Measurements from ENCODE around the gene EXOC6B. TPM values are rescaled to one million over a fixed set of nuclear protein-coding genes. Genes with fewer than 3 reads are reported as not detected.

Gene EXOC6B
- total RNA-seq, 2 donors from 2014 or later, result 10.4 to 11.6 TPM

- DNase-seq (no peak), ATAC-seq (replicated peaks in 1 of 2) (no peak)
- Mint-ChIP-seq H3K27ac (no peak overlapping the region), H3K9me3 (no peaks in the 10 kb centered on the region), H3K4me3 (no peak overlapping the region), H3K36me3 (ENCODE audit: insufficient read depth in 2 of 2) (no peaks in the 10 kb centered on the region), H3K4me1 (ENCODE audit: low read depth) (no peaks in the 10 kb centered on the region), H3K27me3 (ENCODE audit: low read depth) (no peaks in the 10 kb centered on the region)
Measured at GRCh38 chr2:72182547-72182946, 643.3 kb downstream of the EXOC6B start.

DNA sequence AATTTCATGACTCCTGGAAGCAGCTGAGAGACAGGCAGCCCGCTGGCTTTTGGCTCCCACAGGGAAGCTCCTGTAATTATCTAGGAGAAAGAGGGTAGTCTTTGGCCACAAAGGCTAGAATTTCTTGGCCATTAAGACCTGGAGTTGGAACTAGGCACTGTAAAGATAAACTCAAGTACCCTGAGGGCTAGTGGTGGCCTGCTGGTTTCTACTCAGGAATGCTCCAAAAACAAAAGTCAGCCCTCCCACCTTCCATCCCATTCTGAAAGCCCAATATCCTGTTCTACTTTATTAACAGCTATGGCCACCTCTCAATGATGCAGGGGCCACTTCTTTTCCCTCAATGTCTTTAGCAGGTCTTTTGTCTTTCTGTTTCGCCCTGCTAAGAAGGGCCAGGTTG, 644.2 kb downstream of the EXOC6B start:
- no peak overlapping the region for H3K27ac Mint-ChIP-seq
- no peaks in the 10 kb centered on the region for H3K36me3 Mint-ChIP-seq (ENCODE audit: insufficient read depth in 2 of 2)
- DNase-seq, result no peak

GRCh38 chr2:72180351-72180750, 645.5 kb downstream of the EXOC6B start:
- DNase-seq (no peak), ATAC-seq (replicated peaks in 1 of 2) (no peak)
- Mint-ChIP-seq H3K9me3 (no peaks in the 10 kb centered on the region), H3K4me3 (no peak overlapping the region), H3K4me1 (ENCODE audit: low read depth) (no peaks in the 10 kb centered on the region), H3K27me3 (ENCODE audit: low read depth) (no peaks in the 10 kb centered on the region), H3K36me3 (ENCODE audit: insufficient read depth in 2 of 2) (no peaks in the 10 kb centered on the region), H3K27ac (no peak overlapping the region)

More for the DNA sequence above, 644.2 kb downstream of the EXOC6B start:
- H3K27me3 Mint-ChIP-seq (ENCODE audit: low read depth), result no peaks in the 10 kb centered on the region
- ATAC-seq (replicated peaks in 1 of 2), result no peak
- H3K9me3 Mint-ChIP-seq, result no peaks in the 10 kb centered on the region
- no peaks in the 10 kb centered on the region for H3K4me1 Mint-ChIP-seq (ENCODE audit: low read depth)
- no peak overlapping the region for H3K4me3 Mint-ChIP-seq

DNA sequence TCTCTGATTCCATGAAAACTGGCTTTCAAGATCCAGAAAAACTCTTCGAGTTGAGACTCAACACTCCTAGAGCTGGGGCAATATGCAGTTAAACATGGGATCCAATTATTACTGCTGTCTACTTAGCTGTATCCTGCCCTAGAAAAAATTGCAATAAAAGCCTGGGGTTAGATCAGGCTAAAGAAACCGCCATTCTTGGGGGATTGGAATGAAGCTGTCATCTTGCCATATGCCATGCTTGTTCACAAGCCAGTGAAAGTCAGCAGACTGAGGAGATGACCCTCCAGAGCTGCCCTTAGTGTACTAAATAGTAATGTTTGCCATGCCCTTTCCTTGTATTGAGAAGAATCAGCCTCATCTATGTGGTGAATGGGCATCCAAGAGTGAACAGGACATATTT, 647.3 kb downstream of the EXOC6B start:
- no peak for ATAC-seq (replicated peaks in 1 of 2)
- H3K9me3 Mint-ChIP-seq, result no peaks in the 10 kb centered on the region
- DNase-seq, result no peak
- no peak overlapping the region for H3K27ac Mint-ChIP-seq
- H3K4me3 Mint-ChIP-seq, result no peak overlapping the region
- no peaks in the 10 kb centered on the region for H3K27me3 Mint-ChIP-seq (ENCODE audit: low read depth)
- H3K4me1 Mint-ChIP-seq (ENCODE audit: low read depth), result no peaks in the 10 kb centered on the region
- H3K36me3 Mint-ChIP-seq (ENCODE audit: insufficient read depth in 2 of 2), result peaks cover 0 to 1% of the 10 kb centered on the region in 2 donors

- ATAC-seq (replicated peaks in 1 of 2), result no peak
Measured at GRCh38 chr2:72176281-72176680, 649.6 kb downstream of the EXOC6B start.

DNA sequence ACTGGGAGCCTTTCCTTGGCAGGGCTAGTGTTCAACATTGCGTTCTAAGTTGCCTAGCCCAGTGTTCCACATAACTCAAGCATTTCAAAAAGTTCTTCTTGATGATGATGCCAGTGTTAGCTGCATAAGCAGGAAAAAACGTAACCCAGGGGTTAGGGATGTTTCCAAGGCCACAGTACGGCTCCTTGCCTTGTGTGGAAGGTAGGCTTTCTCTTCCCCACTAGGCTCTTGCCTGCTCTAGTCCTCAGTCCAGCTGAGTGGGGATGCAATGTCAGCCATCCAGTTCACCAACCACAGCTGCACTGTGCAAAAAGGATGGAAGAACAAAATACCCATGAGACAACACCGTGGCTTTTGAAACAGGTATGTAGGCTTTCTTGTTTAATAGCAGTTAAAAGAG, 650.2 kb downstream of the EXOC6B start:
- no peak overlapping the region for H3K27ac Mint-ChIP-seq

More at GRCh38 chr2:72176281-72176680, 649.6 kb downstream of the EXOC6B start:
- peaks cover 0 to 1% of the 10 kb centered on the region in 2 donors for H3K36me3 Mint-ChIP-seq (ENCODE audit: insufficient read depth in 2 of 2)
- H3K4me3 Mint-ChIP-seq, result no peak overlapping the region
- no peaks in the 10 kb centered on the region for H3K4me1 Mint-ChIP-seq (ENCODE audit: low read depth)
- H3K9me3 Mint-ChIP-seq, result no peaks in the 10 kb centered on the region
- no peak for DNase-seq
- no peaks in the 10 kb centered on the region for H3K27me3 Mint-ChIP-seq (ENCODE audit: low read depth)
- H3K27ac Mint-ChIP-seq, result no peak overlapping the region

DNA sequence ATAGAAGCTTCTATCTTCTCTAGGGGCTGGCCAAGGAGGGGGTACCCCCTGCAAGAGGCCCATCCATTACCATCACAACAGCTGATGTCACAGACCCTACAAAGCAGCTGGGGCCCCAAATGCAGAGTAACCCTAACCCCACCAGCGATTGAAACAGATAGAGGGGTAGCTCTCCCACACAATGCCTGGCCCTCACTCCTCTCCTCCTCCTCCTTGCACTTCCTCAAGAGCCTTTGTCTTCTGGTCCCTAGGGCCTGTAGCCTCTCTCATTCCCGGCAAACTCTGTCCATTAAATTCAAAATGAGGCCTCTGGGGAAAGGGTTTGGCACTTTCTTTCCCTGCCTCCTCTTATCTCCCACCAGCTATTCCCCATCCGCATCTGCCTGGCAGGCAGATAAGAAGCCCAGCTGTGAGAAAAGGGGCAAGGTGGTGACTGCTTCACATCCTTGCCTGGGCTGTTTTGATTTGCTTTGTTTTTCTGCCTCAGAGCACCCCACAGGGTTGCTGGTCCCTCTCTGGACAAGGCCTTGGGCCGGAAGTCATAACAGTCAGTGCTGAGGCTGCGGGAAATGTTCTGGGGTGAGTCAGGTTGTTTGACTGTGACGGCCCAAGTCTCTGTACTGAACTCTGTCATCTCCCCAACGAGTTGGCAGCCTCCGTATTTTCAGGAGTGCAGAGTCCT, 652.1 kb downstream of the EXOC6B start:
- Mint-ChIP-seq H3K9me3 (no peaks in the 10 kb centered on the region), H3K36me3 (ENCODE audit: insufficient read depth in 2 of 2) (peaks cover 0 to 1% of the 10 kb centered on the region in 2 donors), H3K27ac (no peak overlapping the region), H3K4me1 (ENCODE audit: low read depth) (no peaks in the 10 kb centered on the region), H3K27me3 (ENCODE audit: low read depth) (no peaks in the 10 kb centered on the region), H3K4me3 (no peak overlapping the region)
- ATAC-seq (replicated peaks in 1 of 2), result no peak
- no peak for DNase-seq

More for the DNA sequence above, 650.2 kb downstream of the EXOC6B start:
- ATAC-seq (replicated peaks in 1 of 2) (no peak), DNase-seq (no peak)
- Mint-ChIP-seq H3K9me3 (no peaks in the 10 kb centered on the region), H3K36me3 (ENCODE audit: insufficient read depth in 2 of 2) (peaks cover 0 to 1% of the 10 kb centered on the region in 2 donors), H3K4me1 (ENCODE audit: low read depth) (no peaks in the 10 kb centered on the region), H3K4me3 (no peak overlapping the region), H3K27me3 (ENCODE audit: low read depth) (no peaks in the 10 kb centered on the region)

DNA sequence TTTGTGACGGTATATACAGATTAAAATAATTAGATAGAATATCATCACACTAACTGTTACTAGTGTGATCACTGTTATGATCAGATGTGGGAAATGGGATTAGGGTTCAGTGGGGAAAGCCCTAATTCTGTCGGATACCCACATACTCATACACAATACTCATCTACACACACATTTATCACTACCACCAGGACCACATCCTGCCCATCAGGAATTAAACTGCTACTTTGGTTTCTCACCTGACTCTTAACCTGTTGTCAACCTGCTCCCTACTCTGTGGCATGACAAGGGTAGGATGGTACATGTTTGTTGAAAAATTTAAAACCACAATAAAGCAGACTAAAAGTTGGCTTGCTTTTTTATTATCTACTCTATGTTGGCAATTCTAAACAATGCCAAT, 653.4 kb downstream of the EXOC6B start:
- H3K4me3 Mint-ChIP-seq, result no peak overlapping the region
- H3K9me3 Mint-ChIP-seq, result no peaks in the 10 kb centered on the region
- peaks cover 0 to 1% of the 10 kb centered on the region in 2 donors for H3K36me3 Mint-ChIP-seq (ENCODE audit: insufficient read depth in 2 of 2)
- peak in 1 of 2 donors; percentile 25 for ATAC-seq (replicated peaks in 1 of 2)
- no peaks in the 10 kb centered on the region for H3K27me3 Mint-ChIP-seq (ENCODE audit: low read depth)
- no peak for DNase-seq
- H3K4me1 Mint-ChIP-seq (ENCODE audit: low read depth), result no peaks in the 10 kb centered on the region
- no peak overlapping the region for H3K27ac Mint-ChIP-seq

DNA sequence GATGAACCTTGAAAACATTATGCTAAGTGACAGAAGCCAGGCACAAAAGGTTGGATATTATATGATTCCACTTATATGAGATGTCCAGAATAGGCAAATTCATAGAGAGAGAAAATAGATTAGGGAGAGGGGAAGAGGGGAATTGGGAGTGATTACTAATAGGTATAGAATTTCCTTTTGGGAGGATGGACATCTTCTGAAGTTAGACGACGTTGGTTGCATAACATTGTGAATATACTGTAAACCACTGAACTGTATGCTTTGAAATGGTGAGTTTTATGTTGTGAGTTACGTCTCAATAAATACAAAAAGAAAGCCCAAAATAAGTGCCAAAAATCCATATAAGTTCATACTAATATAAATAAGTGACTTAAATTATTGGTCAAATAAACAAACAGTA, 659.6 kb downstream of the EXOC6B start:
- no peak for DNase-seq
- H3K9me3 Mint-ChIP-seq, result no peaks in the 10 kb centered on the region
- no peak overlapping the region for H3K4me3 Mint-ChIP-seq
- H3K27ac Mint-ChIP-seq, result no peak overlapping the region
- H3K36me3 Mint-ChIP-seq (ENCODE audit: insufficient read depth in 2 of 2), result no peaks in the 10 kb centered on the region
- no peaks in the 10 kb centered on the region for H3K4me1 Mint-ChIP-seq (ENCODE audit: low read depth)
- peaks cover 21% of the 10 kb centered on the region for H3K27me3 Mint-ChIP-seq (ENCODE audit: low read depth)
- no peak for ATAC-seq (replicated peaks in 1 of 2)

GRCh38 chr2:72165792-72166191, 660.0 kb downstream of the EXOC6B start:
- Mint-ChIP-seq H3K27ac (no peak overlapping the region), H3K4me1 (ENCODE audit: low read depth) (no peaks in the 10 kb centered on the region), H3K4me3 (no peak overlapping the region), H3K36me3 (ENCODE audit: insufficient read depth in 2 of 2) (no peaks in the 10 kb centered on the region), H3K27me3 (ENCODE audit: low read depth) (peaks cover 25% of the 10 kb centered on the region), H3K9me3 (no peaks in the 10 kb centered on the region)
- DNase-seq (no peak), ATAC-seq (replicated peaks in 1 of 2) (no peak)

- no peaks in the 10 kb centered on the region for H3K4me1 Mint-ChIP-seq (ENCODE audit: low read depth)
- no peak overlapping the region for H3K4me3 Mint-ChIP-seq
- no peaks in the 10 kb centered on the region for H3K9me3 Mint-ChIP-seq
- H3K27ac Mint-ChIP-seq, result no peak overlapping the region
- ATAC-seq (replicated peaks in 1 of 2) (no peak), DNase-seq (no peak)
- no peaks in the 10 kb centered on the region for H3K36me3 Mint-ChIP-seq (ENCODE audit: insufficient read depth in 2 of 2)
- H3K27me3 Mint-ChIP-seq (ENCODE audit: low read depth), result peaks cover 39% of the 10 kb centered on the region
Measured at GRCh38 chr2:72162574-72162973, 663.3 kb downstream of the EXOC6B start.

- peaks cover 45% of the 10 kb centered on the region for H3K27me3 Mint-ChIP-seq (ENCODE audit: low read depth)
- DNase-seq (no peak), ATAC-seq (replicated peaks in 1 of 2) (no peak)
- H3K4me3 Mint-ChIP-seq, result no peak overlapping the region
- H3K4me1 Mint-ChIP-seq (ENCODE audit: low read depth), result no peaks in the 10 kb centered on the region
- no peaks in the 10 kb centered on the region for H3K9me3 Mint-ChIP-seq
- H3K36me3 Mint-ChIP-seq (ENCODE audit: insufficient read depth in 2 of 2), result no peaks in the 10 kb centered on the region
- no peak overlapping the region for H3K27ac Mint-ChIP-seq
Measured at GRCh38 chr2:72159211-72159993, 666.4 kb downstream of the EXOC6B start.

- DNase-seq (no peak), ATAC-seq (replicated peaks in 1 of 2) (no peak)
- Mint-ChIP-seq H3K27ac (no peak overlapping the region), H3K4me1 (ENCODE audit: low read depth) (no peaks in the 10 kb centered on the region), H3K9me3 (no peaks in the 10 kb centered on the region), H3K36me3 (ENCODE audit: insufficient read depth in 2 of 2) (no peaks in the 10 kb centered on the region), H3K27me3 (ENCODE audit: low read depth) (peaks cover 49% of the 10 kb centered on the region), H3K4me3 (no peak overlapping the region)
Measured at GRCh38 chr2:72157871-72158771, 667.7 kb downstream of the EXOC6B start.
